NCI-H510A (cell line): ENCODE results near the gene CLCNKA.
"Not testable (repeated sequence)": the region's sequence is repeated elsewhere in the genome, so short reads cannot be mapped to it uniquely, and the experiment has no call there.

Experiments
- DNase-seq: peaks from one replicate; lab custom pipeline; 2025; lab: John Stamatoyannopoulos, UW

The CLCNKA gene

DNA sequence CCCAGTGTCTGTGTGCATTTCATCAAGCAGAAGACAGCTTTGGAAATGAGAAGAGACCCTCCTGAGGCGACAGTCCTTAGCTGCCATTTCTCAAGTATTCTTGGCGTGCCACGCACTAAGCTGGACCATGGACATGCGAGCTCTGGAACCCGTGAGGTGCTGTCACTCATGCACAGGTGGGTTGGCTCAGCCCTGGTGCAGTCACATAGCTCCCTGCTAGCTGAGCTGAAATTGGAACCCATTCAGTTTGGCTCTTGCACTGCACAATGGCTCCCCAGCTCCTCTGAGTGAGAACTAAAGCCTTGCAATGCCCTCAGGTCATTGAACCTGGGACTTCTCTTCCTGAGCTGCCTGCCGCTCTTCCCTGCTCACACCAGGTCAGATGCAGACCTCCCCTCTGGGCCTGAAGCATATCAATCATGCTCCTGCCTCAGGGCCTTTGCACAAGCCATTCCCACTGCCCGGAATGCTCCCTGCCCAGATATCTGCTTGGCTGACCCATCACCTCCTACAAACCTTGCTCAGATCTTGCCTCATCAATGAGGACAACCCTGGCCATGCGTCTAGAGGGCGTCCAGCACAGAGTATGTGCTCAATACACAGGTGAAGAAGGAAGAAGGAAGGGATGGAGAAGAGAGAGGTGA lies 24.1 kb upstream of the CLCNKA start:
- DNase-seq, result no peak

DNA sequence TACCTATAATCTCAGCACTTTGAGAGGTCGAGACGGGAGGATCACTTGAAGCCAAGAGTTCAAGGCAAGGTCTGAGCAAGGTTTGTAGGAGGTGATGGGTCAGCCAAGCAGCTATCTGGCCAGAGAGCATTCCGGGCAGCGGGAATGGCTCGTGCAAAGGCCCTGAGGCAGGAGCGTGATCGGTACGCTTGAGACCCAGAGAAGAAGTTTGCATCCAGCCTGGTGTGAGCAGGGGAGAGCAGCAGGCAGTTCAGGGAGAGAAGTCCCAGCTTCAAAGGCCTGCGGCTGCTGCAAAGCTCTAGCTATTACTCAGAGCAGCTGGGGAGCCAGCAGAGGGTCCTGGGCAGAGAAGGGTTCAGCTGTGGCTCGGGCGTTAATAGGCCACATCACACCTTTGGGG lies 22.9 kb upstream of the CLCNKA start:
- no peak for DNase-seq

DNA sequence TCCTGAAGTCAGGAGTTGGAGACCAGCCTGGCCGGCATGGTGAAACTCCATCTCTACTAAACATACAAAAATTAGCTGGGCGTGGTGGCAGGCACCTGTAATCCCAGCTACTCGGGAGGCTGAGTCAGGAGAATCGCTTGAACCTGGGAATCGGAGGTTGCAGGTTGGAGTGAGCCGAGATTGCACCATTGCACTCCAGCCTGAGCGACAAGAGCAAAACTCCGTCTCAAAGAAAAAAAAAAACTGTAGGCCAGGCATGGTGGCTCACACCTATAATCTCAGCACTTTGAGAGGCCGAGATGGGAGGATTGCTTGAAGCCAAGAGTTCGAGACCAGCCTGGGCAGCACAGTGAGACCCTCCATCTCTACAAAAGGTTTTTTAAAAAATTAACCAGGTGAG lies 20.6 kb upstream of the CLCNKA start:
- DNase-seq, result not testable (repeated sequence)

DNA sequence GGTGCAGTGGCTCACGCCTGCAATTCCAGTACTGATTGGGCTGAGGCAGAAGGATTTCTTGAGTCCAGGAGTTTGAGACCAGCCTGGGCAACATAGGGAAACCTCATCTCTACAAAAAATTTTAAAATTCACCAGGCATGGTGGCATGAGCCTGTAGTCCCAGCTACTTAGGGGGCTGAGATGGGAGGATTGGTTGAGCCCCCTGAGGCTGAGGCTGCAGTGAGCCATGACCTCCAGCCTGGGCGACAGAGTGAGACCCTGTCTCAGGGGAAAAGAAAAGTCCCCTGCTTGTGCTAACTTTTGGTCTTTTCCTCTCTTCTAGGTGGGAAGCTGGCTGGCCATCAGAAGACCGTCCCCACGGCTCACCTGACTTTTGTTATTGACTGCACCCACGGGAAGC lies 16.2 kb upstream of the CLCNKA start:
- DNase-seq, result no peak

GRCh38 chr1:16006010-16006409 lies 15.8 kb upstream of the CLCNKA start:
- no peak for DNase-seq

DNA sequence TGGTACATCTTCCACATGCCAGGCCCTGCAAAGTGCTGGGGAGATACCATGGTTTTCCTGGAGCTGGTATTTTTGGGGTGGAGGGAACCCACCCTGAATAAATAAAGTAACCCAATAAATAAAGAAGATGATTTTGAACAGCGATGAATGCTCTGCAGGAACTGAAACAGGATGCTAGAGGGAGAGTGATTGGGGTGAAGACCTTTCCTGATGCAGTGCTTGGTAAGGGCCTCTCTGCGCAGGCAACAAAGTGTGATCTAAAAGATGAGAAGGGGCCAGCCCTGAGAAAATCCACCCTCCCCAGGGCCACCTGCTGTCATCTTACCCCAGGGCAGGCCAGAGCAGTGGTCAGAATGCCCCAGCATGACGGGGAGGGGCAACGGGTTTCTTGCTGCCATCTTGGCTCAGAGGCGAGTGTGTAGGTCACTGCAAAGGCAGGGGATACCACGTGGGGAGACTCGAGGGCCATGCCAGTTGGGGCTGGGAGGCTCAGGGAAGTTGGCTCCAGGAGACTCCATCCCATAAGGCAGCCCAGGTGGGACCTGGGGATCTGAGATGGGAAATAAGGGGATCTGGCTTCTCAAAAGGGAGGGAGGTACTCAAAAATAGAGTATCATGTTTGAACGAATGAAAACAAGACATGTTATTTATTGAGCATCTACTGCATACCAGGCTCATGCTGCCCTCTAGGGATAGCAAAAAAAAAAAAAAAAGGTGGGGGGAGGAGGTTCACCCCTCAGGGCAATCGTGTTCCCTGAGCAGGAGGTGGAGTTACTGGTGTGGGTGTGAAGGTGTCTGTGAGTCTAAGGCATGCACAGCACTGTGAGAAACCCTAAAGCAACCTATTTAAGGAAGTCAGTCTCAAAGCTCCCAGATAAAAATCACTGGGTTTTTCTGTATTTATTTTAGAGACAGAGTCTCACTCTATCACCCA lies 15.0 kb upstream of the CLCNKA start:
- no peak for DNase-seq

DNA sequence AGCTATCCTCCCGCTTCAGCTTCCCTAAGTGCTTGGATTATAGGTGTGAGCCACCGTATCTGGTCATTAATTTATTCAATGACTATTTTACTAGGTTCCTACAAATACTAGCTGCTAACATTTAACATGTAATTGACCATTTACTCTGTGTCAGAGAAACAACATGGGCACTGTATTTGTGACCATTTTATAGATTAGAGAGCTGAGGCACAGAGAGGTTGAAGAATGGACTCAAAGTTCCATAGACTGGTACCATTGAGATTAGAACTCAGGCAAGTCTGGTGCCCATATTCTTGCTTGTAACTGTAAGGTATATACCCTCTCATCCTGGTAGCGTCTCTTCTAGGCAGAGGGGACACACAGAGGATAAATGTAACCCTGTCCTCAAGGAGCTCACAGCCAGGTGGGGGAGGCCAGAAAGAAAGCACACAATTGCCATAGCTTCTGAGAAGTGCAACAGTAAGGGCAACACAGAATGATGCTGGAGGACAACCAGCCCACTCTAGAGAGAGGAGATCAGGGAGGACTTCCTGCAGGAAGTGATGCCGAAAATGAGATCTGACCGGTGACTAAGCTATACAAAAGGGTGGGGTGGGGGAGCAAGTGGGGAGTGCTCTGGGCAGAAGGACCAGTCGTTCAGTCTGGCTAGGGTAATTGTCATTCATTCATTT lies 14.0 kb upstream of the CLCNKA start:
- DNase-seq, result no peak

DNA sequence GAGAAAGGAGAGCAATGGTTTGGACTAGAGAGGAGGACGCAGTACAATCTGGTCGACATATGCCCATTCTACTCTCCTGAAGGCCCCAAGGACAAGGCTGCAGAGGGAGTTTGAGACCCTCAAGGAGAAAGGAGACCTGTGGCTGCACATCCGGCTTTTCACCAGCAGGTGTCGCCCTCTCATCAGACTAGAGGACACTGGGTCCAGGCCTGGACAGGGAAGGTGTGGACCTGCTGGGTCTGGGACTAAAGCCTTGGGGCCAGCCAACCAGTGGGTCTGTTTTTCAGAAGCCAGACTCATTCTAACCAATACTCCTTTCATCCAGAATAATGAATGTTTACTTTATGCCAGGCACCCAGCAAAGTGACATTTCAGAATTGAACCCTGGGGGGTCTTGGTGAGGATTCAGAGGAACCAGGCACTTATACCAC lies 12.8 kb upstream of the CLCNKA start:
- DNase-seq, result peak; percentile 30

DNA sequence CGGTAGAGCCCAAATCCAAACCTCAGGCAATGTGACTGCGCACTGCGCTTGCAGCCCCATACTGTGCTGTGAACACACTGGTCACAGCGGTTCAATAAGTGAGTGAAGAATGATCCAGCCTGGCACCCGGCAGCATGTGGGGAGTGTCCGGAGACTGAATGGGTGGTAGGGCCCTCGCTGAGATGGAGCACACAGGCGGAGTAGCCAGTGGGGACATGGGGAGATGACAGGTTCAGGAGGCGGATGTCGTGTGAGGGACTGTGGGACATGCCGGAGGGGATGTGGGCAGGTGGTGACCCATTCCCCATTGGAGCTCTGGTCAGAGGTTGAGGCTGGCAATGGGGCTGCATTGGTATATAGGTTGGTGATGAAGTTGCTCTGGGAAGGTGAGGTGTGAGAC lies 12.2 kb upstream of the CLCNKA start:
- DNase-seq, result no peak

DNA sequence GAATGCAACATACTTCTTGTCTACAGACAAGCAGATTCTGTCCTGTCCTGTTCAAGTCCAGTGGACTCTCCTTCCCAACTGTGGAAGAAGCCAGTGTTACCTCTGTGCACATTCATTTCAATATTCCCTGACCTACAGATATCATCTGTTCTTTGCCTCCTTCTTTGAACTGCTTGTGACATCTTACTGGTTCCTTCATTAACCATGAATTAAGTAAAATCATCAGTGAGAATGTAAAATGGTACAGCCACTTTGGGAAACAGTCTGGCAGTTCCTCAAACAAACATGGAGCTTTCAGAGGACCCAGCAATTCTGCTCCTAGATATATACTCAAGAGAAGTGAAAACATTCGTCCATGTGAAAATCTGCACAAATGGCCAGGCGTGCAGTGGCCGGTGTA lies 11.0 kb upstream of the CLCNKA start:
- no peak for DNase-seq

- no peak for DNase-seq
Observed at GRCh38 chr1:16011936-16012589, 9.8 kb upstream of the CLCNKA start.

GRCh38 chr1:16012590-16013219 lies 9.1 kb upstream of the CLCNKA start:
- no peak for DNase-seq

DNA sequence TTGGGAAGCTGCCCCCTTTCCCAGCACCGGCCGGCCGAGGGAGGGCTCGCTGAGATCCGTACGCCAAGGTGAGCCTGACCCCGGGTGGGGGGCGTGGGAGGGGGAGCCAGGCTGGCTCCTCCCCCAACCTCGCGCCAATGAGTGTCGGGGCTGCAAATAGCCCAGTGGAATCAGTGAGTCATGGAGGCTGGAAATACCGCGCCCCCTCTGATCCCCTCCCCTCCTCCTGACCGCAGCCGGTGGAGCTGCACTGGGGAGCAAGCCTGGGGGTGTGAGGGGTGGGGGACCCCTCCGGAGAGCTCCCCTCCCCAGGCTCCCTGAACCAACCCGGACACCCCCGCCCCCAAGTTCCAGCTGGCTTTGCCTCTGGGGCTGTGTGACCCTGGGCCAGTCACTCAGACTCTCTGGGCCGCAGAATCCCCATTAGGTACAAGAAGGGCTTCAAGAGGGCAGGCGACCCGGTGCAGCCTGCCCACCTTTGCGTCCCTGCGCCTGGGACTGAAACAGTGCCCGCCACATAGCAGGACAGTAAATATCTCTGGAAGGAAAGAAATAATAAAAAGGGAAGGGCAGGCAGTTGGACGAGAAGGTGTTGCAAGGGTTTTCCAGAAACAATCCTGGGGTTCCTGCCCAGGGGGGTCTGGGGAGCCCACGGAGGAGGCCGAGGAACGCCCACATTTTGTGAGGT lies 8.5 kb upstream of the CLCNKA start:
- no peak for DNase-seq

GRCh38 chr1:16013908-16014258 lies 8.0 kb upstream of the CLCNKA start:
- no peak for DNase-seq

DNA sequence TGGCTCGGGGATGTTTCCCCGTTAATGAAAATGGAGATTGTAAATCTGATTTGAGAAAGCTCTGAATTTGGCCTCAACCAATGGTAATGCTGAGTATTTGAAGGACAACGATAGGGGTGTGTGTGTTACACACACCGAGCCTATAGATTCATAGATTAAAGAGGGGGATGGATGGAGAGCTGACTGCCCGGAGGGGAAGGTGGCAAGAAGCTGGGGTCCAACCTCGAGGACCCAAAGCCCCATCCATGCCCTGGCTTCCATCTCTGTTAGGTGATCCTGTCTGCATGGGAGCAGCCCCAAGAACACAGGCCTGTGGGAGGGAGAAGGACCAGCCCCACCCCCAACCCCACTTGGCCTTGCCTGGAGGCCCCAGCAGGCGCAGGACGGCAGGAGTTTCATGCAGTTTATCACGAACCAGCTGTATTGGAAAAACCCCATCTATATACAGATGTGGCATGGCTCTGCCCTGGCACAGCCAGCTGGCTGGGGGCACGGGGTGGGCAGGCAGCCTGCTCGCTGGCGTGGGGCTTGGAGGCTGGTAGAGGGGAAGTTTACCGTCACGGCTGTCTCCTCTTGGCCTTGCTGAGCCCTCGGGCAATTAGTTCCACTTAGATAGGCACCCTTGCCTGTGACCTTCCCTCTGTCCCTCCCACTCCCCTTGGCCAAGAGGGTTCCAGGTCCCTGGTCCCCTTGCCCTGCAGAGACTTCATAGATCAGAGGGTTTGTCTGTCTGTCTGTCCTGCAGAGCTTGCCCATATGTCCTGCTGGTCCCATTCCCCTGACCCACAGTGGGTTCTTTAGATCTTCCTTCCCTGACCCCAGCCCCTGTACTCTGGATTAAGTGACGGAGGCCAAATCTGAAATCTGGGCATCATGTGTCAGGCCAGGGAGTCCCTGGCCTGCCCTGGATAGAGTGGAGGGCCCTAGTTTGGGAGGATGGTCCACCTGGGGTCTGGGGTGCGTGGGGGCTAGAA lies 7.0 kb upstream of the CLCNKA start:
- DNase-seq, result no peak

DNA sequence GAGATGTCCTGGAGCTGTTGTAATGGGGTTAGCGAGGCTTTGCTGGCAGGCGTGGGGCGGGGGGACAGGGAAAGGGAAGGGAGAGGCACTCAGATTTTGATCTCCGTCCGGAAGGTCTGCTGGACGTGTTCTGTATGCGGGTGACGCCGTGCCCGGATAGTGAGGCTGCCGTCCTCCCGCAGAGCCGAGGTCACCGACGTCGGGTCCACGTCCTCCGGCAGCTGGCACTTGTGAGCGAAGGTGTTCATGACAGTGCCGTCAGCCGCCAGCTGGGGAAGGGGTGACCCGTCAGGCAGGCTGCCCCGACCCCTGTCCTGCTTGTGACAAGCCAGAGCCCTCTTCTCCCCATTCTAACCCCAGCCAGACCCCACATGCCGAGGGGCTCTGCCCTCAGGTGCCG lies 6.3 kb upstream of the CLCNKA start:
- DNase-seq, result no peak

DNA sequence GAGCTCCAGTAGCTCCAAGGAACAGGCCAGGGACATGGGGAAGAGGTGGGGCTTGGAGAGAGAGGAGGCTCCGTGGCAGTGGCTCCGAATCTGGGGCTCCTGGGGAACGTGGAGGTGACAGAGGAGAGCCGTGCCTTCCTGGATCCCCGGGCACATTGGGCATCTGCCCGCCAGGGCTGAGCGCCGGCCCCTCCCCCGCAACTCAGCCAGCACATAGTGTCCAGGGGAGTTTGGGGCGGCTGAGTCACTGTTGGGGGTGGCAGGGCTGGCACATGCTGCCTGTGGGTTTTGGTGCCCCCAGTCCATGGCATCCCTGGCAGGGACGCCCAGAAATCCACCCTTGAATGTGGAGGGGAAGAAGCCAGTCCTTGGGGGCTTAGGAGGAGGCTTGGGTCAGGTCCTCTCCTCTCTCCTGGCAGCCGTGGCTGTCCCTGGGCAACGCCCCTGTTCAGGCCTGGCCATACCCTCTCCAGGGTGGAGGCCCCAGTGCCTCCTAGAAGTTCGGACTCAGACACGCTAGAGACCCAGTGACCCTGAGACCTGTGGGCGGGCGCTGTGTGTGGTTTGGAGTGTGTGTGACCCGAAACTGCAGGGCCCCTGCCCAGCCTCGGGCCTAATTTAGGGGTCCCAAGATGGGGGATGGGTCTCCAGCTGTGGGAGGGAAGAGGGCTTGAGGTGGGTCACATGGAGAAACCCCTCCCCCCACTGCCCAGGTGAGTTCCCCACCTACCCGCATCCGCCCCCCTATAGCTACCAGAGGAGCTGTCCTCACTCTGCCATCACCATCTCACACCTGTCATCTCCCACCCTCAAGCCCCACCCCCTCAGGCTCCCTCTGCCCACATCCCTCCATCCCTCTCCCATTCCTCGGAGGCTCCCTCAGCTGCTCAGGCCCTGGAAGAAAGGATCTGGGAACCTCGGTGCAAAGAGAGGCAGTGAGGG lies 5.6 kb upstream of the CLCNKA start:
- no peak for DNase-seq

DNA sequence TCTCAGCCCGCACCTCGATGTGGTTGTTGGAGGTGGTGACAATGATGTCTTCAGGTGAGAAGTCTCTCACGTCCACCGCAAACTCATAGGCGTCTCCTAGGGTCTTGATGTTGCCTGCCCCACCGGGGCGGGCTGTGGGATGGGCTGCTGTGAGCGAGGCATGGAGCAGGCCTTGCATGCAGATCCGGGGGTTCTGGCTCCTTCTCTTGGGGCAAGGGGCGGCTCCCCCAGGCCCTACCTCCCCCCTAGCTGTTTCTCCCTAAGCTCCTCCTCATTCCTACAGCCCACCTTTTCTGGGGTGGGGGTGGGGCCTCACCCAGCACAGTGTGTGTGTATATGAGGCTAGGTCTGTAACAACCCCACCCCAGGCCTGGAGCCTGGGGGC lies 4.8 kb upstream of the CLCNKA start:
- no peak for DNase-seq
